ENCODE results near the gene PCDHA8.

Gene PCDHA8

GRCh38 chr5:140868721-140869554, 28.0 kb downstream of the PCDHA8 start, which contains the start of gene PCDHA11:
Gene PCDHA11, plus strand, starts transcription at chr5:140868957. Its CDS starts 147 bp downstream, at chr5:140869104.
- no peak for TF ChIP-seq GATA2 (IDR thresholded peaks at IDR 0.05; ENCODE audit: low read depth, low read length)
- TF ChIP-seq GATA3 (IDR thresholded peaks at IDR 0.05; ENCODE audit: low read depth, low read length): no peak

- TF ChIP-seq GATA2 (IDR thresholded peaks at IDR 0.05; ENCODE audit: low read depth, low read length): no peak
- no peak for TF ChIP-seq GATA3 (IDR thresholded peaks at IDR 0.05; ENCODE audit: low read depth, low read length)
Measured at GRCh38 chr5:140869555-140869886, 28.5 kb downstream of the PCDHA8 start.

GRCh38 chr5:140870221-140871201, 29.5 kb downstream of the PCDHA8 start:
- TF ChIP-seq GATA2 (IDR thresholded peaks at IDR 0.05; ENCODE audit: low read depth, low read length): no peak
- no peak for TF ChIP-seq GATA3 (IDR thresholded peaks at IDR 0.05; ENCODE audit: low read depth, low read length)

- TF ChIP-seq GATA3 (IDR thresholded peaks at IDR 0.05; ENCODE audit: low read depth, low read length): no peak
- TF ChIP-seq GATA2 (IDR thresholded peaks at IDR 0.05; ENCODE audit: low read depth, low read length): no peak
Measured at GRCh38 chr5:140875085-140876065, 34.4 kb downstream of the PCDHA8 start, which contains the start of gene PCDHA12. Gene PCDHA12, plus strand, starts transcription at chr5:140875308. Its CDS starts 165 bp downstream, at chr5:140875473.

- TF ChIP-seq GATA2 (IDR thresholded peaks at IDR 0.05; ENCODE audit: low read depth, low read length) (no peak), GATA3 (IDR thresholded peaks at IDR 0.05; ENCODE audit: low read depth, low read length) (no peak)
Measured at GRCh38 chr5:140877262-140877581, 36.2 kb downstream of the PCDHA8 start.

- no peak for TF ChIP-seq GATA2 (IDR thresholded peaks at IDR 0.05; ENCODE audit: low read depth, low read length)
- TF ChIP-seq GATA3 (IDR thresholded peaks at IDR 0.05; ENCODE audit: low read depth, low read length): no peak
Measured at GRCh38 chr5:140881889-140882590, 41.1 kb downstream of the PCDHA8 start, which contains the start of gene PCDHA13. Gene PCDHA13, plus strand, starts transcription at chr5:140882124. Its CDS starts 145 bp downstream, at chr5:140882269.

- TF ChIP-seq GATA2 (IDR thresholded peaks at IDR 0.05; ENCODE audit: low read depth, low read length): no peak
- no peak for TF ChIP-seq GATA3 (IDR thresholded peaks at IDR 0.05; ENCODE audit: low read depth, low read length)
Measured at GRCh38 chr5:140882591-140882899, 41.6 kb downstream of the PCDHA8 start.

GRCh38 chr5:140883373-140883772, 42.4 kb downstream of the PCDHA8 start:
- TF ChIP-seq GATA3 (IDR thresholded peaks at IDR 0.05; ENCODE audit: low read depth, low read length) (no peak), GATA2 (IDR thresholded peaks at IDR 0.05; ENCODE audit: low read depth, low read length) (no peak)

- TF ChIP-seq GATA2 (IDR thresholded peaks at IDR 0.05; ENCODE audit: low read depth, low read length) (no peak), GATA3 (IDR thresholded peaks at IDR 0.05; ENCODE audit: low read depth, low read length) (no peak)
Measured at GRCh38 chr5:140883927-140884697, 43.1 kb downstream of the PCDHA8 start.

All from SH-SY5Y (cell line).